Endothelial cell of umbilical vein (primary cell): ENCODE measurements around the gene TOP3B.

ENCODE experiments used
- EZH2 ChIP-seq: IDR thresholded peaks from 2 replicates; pipeline ENCODE4 v1.6.1; 2012; ENCODE audit warnings: borderline replicate concordance, low read depth, mild to moderate bottlenecking, moderate library complexity, low read length, inconsistent platforms; ENCODE audit not compliant: severe bottlenecking
- FOS ChIP-seq: IDR thresholded peaks from 2 replicates; pipeline ENCODE4 v1.6.1; 2011; ENCODE audit warnings: mild to moderate bottlenecking, low read length, moderate library complexity, borderline replicate concordance; ENCODE audit not compliant: insufficient read depth
- JUN ChIP-seq: IDR thresholded peaks from 2 replicates; pipeline ENCODE4 v1.6.1; 2011; ENCODE audit warnings: borderline replicate concordance, low read depth; ENCODE audit not compliant: insufficient read length, insufficient read depth
- MYC ChIP-seq: IDR thresholded peaks from one replicate; pipeline ENCODE4 v1.6.1; 2011; ENCODE audit warnings: mild to moderate bottlenecking, low read depth, low read length
- POLR2A ChIP-seq: IDR thresholded peaks from 2 replicates; pipeline ENCODE4 v1.6.1; 2012; ENCODE audit warnings: low read depth, mild to moderate bottlenecking, control low read depth, low read length
- POLR2AphosphoS5 ChIP-seq: IDR thresholded peaks from 2 replicates; pipeline ENCODE4 v1.6.1; 2012; ENCODE audit warnings: low read depth, mild to moderate bottlenecking, control low read depth, low read length, moderate library complexity; ENCODE audit not compliant: insufficient read depth
- TF ChIP-seq, protein P1 (sequence below), 2 donors: IDR thresholded peaks; 1 replicate in 1 of 2; 2 replicates in 1 of 2; pipeline ENCODE4 v1.5.1; 2011; ENCODE audit warnings: low read length in 2 of 2, mild to moderate bottlenecking in 2 of 2, moderate library complexity in 2 of 2, control low read depth in 1 of 2, inconsistent platforms in 1 of 2, low read depth in 1 of 2; ENCODE audit not compliant: insufficient read depth in 1 of 2; ENCODE audit errors: extremely low read depth in 1 of 2
- TF ChIP-seq, protein P2 (sequence below): IDR thresholded peaks from 2 replicates; pipeline ENCODE4 v1.6.1; 2011; ENCODE audit not compliant: insufficient read depth, insufficient read length

DNA sequence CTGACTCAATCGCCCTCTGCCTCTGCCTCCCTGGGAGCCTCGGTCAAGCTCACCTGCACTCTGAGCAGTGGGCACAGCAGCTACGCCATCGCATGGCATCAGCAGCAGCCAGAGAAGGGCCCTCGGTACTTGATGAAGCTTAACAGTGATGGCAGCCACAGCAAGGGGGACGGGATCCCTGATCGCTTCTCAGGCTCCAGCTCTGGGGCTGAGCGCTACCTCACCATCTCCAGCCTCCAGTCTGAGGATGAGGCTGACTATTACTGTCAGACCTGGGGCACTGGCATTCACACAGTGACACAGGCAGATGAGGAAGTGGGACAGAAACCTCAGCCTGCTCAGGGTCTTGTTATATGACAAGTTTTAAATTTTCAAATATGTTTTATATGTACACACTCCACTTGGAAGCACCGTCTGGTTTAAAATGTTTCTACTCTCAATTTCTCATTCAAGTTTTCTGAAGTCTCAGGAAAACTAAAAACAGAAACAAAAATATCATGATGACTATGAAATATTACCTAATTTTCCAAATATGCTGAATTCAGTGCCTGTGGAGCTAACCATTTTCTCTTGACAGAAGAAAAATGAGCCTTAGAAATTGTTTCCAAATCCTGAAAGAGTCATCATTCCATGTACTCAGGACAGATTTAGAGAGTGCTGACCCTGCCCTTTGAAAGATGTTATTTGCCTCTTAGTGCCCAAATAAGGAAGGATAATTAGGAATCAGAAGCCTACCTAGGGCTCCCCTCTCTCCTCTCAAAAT lies 48.8 kb upstream of the TOP3B start:
- TF ChIP-seq, protein P1, sequence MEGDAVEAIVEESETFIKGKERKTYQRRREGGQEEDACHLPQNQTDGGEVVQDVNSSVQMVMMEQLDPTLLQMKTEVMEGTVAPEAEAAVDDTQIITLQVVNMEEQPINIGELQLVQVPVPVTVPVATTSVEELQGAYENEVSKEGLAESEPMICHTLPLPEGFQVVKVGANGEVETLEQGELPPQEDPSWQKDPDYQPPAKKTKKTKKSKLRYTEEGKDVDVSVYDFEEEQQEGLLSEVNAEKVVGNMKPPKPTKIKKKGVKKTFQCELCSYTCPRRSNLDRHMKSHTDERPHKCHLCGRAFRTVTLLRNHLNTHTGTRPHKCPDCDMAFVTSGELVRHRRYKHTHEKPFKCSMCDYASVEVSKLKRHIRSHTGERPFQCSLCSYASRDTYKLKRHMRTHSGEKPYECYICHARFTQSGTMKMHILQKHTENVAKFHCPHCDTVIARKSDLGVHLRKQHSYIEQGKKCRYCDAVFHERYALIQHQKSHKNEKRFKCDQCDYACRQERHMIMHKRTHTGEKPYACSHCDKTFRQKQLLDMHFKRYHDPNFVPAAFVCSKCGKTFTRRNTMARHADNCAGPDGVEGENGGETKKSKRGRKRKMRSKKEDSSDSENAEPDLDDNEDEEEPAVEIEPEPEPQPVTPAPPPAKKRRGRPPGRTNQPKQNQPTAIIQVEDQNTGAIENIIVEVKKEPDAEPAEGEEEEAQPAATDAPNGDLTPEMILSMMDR (IDR thresholded peaks at IDR 0.05; ENCODE audit: extremely low read depth in 1 of 2, insufficient read depth in 1 of 2, low read depth in 1 of 2, low read length in 2 of 2): no peak
- TF ChIP-seq, protein P2, sequence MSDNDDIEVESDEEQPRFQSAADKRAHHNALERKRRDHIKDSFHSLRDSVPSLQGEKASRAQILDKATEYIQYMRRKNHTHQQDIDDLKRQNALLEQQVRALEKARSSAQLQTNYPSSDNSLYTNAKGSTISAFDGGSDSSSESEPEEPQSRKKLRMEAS: no peak
- TF ChIP-seq POLR2A: no peak
- no peak for TF ChIP-seq EZH2
- no peak for TF ChIP-seq POLR2AphosphoS5
- no peak for TF ChIP-seq MYC
- no peak for TF ChIP-seq FOS
- TF ChIP-seq JUN: no peak
